ENCODE results near the gene QRICH2.

DNA sequence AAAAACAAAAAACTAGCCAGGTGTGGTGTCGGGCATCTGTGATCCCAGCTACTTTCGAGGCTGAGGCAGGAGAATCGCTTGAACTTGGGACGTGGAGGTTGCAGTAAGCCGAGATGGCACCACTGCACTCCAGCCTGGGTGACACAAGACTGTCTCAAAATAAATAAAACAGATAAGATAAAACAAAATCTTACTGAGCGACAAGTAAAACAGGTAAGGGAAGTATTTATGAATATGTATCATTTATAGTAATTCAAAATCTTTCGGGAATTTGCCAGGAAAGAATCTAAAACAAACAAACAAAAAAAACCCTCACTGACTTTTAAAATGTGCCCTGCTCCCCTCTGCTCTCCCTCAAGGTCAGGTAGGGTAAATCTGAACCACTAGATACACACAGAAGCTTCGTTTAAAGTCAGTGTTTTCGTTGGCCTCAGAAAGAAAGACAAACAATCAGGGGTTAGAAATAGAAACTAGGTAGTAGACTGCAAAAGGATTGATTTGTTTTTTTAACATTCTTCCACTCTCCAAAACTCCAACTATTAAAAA, 43.5 kb upstream of the QRICH2 start:
- no peak for TF ChIP-seq EZH2phosphoT487 (conservative IDR thresholded peaks at IDR 0.05; ENCODE audit: low read length)
- TF ChIP-seq, protein P1, sequence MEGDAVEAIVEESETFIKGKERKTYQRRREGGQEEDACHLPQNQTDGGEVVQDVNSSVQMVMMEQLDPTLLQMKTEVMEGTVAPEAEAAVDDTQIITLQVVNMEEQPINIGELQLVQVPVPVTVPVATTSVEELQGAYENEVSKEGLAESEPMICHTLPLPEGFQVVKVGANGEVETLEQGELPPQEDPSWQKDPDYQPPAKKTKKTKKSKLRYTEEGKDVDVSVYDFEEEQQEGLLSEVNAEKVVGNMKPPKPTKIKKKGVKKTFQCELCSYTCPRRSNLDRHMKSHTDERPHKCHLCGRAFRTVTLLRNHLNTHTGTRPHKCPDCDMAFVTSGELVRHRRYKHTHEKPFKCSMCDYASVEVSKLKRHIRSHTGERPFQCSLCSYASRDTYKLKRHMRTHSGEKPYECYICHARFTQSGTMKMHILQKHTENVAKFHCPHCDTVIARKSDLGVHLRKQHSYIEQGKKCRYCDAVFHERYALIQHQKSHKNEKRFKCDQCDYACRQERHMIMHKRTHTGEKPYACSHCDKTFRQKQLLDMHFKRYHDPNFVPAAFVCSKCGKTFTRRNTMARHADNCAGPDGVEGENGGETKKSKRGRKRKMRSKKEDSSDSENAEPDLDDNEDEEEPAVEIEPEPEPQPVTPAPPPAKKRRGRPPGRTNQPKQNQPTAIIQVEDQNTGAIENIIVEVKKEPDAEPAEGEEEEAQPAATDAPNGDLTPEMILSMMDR (IDR thresholded peaks at IDR 0.05; ENCODE audit: insufficient read depth, low read length, poor library complexity, severe bottlenecking) = no peak
